GM15510 (cell line): Measurements from ENCODE around the gene CA5A.
A peak's percentile ranks its signal among the peaks of the same experiment; 100 is the strongest.

Source experiments
- POLR2A ChIP-seq: IDR thresholded peaks from 3 replicates; pipeline ENCODE4 v1.6.1; 2011; ENCODE audit warnings: borderline replicate concordance; ENCODE audit not compliant: insufficient read length; ENCODE audit errors: extremely low read depth

The CA5A gene

GRCh38 chr16:87960852-87961251 is 24.5 kb upstream of the CA5A start:
- TF ChIP-seq POLR2A = no peak

GRCh38 chr16:87960296-87960695 is 24.0 kb upstream of the CA5A start:
- no peak for TF ChIP-seq POLR2A

- no peak for TF ChIP-seq POLR2A
These were observed 23.2 kb upstream of the CA5A start for GRCh38 chr16:87959391-87959990.

GRCh38 chr16:87958632-87959031 is 22.3 kb upstream of the CA5A start:
- no peak for TF ChIP-seq POLR2A

- TF ChIP-seq POLR2A = no peak
These were observed 21.2 kb upstream of the CA5A start for GRCh38 chr16:87957296-87958094.

- TF ChIP-seq POLR2A = no peak
These were observed 20.3 kb upstream of the CA5A start for GRCh38 chr16:87956365-87957231.

GRCh38 chr16:87956098-87956364 is 19.7 kb upstream of the CA5A start:
- no peak for TF ChIP-seq POLR2A

- TF ChIP-seq POLR2A = no peak
These were observed 19.2 kb upstream of the CA5A start for GRCh38 chr16:87955302-87956097.

GRCh38 chr16:87954826-87955225 is 18.5 kb upstream of the CA5A start:
- no peak for TF ChIP-seq POLR2A

GRCh38 chr16:87954361-87954760 is 18.0 kb upstream of the CA5A start:
- TF ChIP-seq POLR2A = no peak

GRCh38 chr16:87953308-87954215 is 17.2 kb upstream of the CA5A start:
- no peak for TF ChIP-seq POLR2A

- no peak for TF ChIP-seq POLR2A
These were observed 16.4 kb upstream of the CA5A start for GRCh38 chr16:87952751-87953150.

- TF ChIP-seq POLR2A = peak; percentile 78
These were observed 15.5 kb upstream of the CA5A start for GRCh38 chr16:87951552-87952538.

GRCh38 chr16:87950765-87951551 is 14.6 kb upstream of the CA5A start, which contains the start of gene BANP:
TSS of gene BANP (plus strand) at chr16:87951434. CDS start at chr16:87975116, 23,682 bp downstream.
- peak; percentile 49 for TF ChIP-seq POLR2A
